Spleen (tissue), 7 donors: ENCODE results near the gene MMP14.

Experiments used
- POLR2A ChIP-seq, 3 donors: fragments of 450-650 bp; IDR thresholded peaks; one replicate each; pipeline ENCODE4 v1.5.1; 2017; ENCODE audit warnings: antibody characterized with exemption in 3 of 3, mild to moderate bottlenecking in 1 of 3
- POLR2AphosphoS5 ChIP-seq, 3 donors: sonication (generic); formaldehyde crosslinking; IDR thresholded peaks; one replicate each; pipeline ENCODE4 v1.5.1; 2017; ENCODE audit warnings: antibody characterized with exemption in 3 of 3
- TF ChIP-seq, protein P1 (sequence below), 11 experiments: fragments of 200-600 bp in 7 of 11; fragments of 450-650 bp in 4 of 11; sonication (generic) in 4 of 11; IDR thresholded peaks in 8 of 11; conservative IDR thresholded peaks in 3 of 11; 1 replicate in 7 of 11; 2 replicates in 4 of 11; pipeline versions ENCODE4 v1.4.0 to v1.8.0; 2016 to 2021; ENCODE audit warnings: antibody characterized with exemption in 11 of 11, inconsistent platforms in 4 of 11, mild to moderate bottlenecking in 1 of 11
- donor health status: DM: no; HTN: no; CAD: no; lungs with moderate emphysema.
- donor health status: DM: no; HTN: no; CAD: no.
- donor health status: DM: no; HTN: no; CAD: no.

GRCh38 chr14:22845103-22845394 lies 8.7 kb downstream of the MMP14 start:
- TF ChIP-seq POLR2A (IDR thresholded peaks at IDR 0.05), result no peak
- TF ChIP-seq, protein P1, sequence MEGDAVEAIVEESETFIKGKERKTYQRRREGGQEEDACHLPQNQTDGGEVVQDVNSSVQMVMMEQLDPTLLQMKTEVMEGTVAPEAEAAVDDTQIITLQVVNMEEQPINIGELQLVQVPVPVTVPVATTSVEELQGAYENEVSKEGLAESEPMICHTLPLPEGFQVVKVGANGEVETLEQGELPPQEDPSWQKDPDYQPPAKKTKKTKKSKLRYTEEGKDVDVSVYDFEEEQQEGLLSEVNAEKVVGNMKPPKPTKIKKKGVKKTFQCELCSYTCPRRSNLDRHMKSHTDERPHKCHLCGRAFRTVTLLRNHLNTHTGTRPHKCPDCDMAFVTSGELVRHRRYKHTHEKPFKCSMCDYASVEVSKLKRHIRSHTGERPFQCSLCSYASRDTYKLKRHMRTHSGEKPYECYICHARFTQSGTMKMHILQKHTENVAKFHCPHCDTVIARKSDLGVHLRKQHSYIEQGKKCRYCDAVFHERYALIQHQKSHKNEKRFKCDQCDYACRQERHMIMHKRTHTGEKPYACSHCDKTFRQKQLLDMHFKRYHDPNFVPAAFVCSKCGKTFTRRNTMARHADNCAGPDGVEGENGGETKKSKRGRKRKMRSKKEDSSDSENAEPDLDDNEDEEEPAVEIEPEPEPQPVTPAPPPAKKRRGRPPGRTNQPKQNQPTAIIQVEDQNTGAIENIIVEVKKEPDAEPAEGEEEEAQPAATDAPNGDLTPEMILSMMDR (IDR thresholded peaks at IDR 0.05 in 8 of 11, conservative IDR thresholded peaks at IDR 0.05 in 3 of 11), result no peak
- no peak for TF ChIP-seq POLR2AphosphoS5 (IDR thresholded peaks at IDR 0.05)
